Lung (tissue), 12 donors: ENCODE measurements around the gene DCAF8. TPM values are rescaled to one million over a fixed set of nuclear protein-coding genes. Genes with fewer than 3 reads are reported as not detected.
"Not testable (repeated sequence)": the region's sequence is repeated elsewhere in the genome, so short reads cannot be mapped to it uniquely, and the experiment has no call there.

Experiments
- ATAC-seq: fragments of 200-7000 bp; cut with Tn5 transposase; one replicate; pipeline ENCODE4 v1.9.1; 2020; ENCODE audit warnings: moderate number of reproducible peaks; ENCODE audit not compliant: insufficient read depth, low FRiP score
- DNase-seq, 3 donors: peaks; one replicate each; pipeline ENCODE4 v3.0.0-alpha.2; 2013 to 2017
- H3K27ac ChIP-seq, 2 donors: one replicate each; pipeline ENCODE4 v1.5.1; 2013; ENCODE audit warnings: mild to moderate bottlenecking in 2 of 2, moderate library complexity in 2 of 2, control low read depth in 1 of 2, inconsistent platforms in 1 of 2, low read depth in 1 of 2, low read length in 1 of 2
- H3K27me3 ChIP-seq, 3 donors: one replicate each; pipeline ENCODE4 v1.5.1; 2013; ENCODE audit warnings: low read length in 2 of 3; ENCODE audit not compliant: control insufficient read depth in 3 of 3, insufficient read depth in 3 of 3
- H3K36me3 ChIP-seq, 4 donors: one replicate each; pipeline ENCODE4 v1.5.1; 2013; ENCODE audit warnings: low read length in 4 of 4, mild to moderate bottlenecking in 1 of 4, moderate library complexity in 1 of 4; ENCODE audit not compliant: control insufficient read depth in 4 of 4, insufficient read depth in 4 of 4
- H3K4me1 ChIP-seq, 5 donors: one replicate each; pipeline ENCODE4 v1.5.1; 2013; ENCODE audit warnings: low read length in 5 of 5, mild to moderate bottlenecking in 2 of 5, moderate library complexity in 1 of 5; ENCODE audit not compliant: control insufficient read depth in 5 of 5, insufficient read depth in 5 of 5
- H3K4me3 ChIP-seq: one replicate; pipeline ENCODE4 v1.5.1; 2013; ENCODE audit warnings: mild to moderate bottlenecking, control low read depth, moderate library complexity
- H3K9ac ChIP-seq, 2 donors: one replicate each; pipeline ENCODE4 v1.5.1; 2013; ENCODE audit warnings: low read length in 2 of 2, control low read depth in 1 of 2; ENCODE audit not compliant: insufficient read depth in 1 of 2
- H3K9me3 ChIP-seq, 4 donors: one replicate each; pipeline ENCODE4 v1.5.1; 2013; ENCODE audit warnings: low read length in 3 of 4, mild to moderate bottlenecking in 1 of 4, moderate library complexity in 1 of 4; ENCODE audit not compliant: control insufficient read depth in 4 of 4, insufficient read depth in 3 of 4
- CTCF ChIP-seq: IDR thresholded peaks from 2 replicates; pipeline ENCODE4 v1.5.1; 2012; ENCODE audit warnings: mild to moderate bottlenecking; ENCODE audit errors: control extremely low read depth, extremely low read depth
- WGBS, 2 donors: extraction: QIAGEN DNeasy Blood & Tissue Kit; methylation state at CpG; one replicate each; pipeline ENCODE4 v1.1.7; 2013; 5-methylcytosine and 5-hydroxymethylcytosine counted together
- polyA plus RNA-seq, 2 donors: library from polyadenylated mRNA; stranded (reverse); fragments of 200-250 nt; gene quantifications; one replicate each; pipeline ENCODE4 v1.2.1, GENCODE V29; 2013
- total RNA-seq, 2 donors: library from RNA; depleted of rRNA in 1 of 2; stranded (reverse); fragments of >200 nt in 1 of 2; gene quantifications; one replicate each; pipeline ENCODE4 v1.2.1, GENCODE V29; 2014 to 2021
- donor health status: control.
- donor health status: control.
- donor health status: Bipolar disorder and iron deficiency.
- donor health status: healthy.
- donor health status: DM: yes; HTN: yes; CAD: no.

Gene DCAF8
- total and polyA plus RNA-seq, 4 donors = 64.0 to 207 (median 88.1) TPM

GRCh38 chr1:160296036-160296435 is 33.7 kb upstream of the DCAF8 start:
- Histone ChIP-seq H3K9ac (no peak overlapping the region), H3K36me3 (peaks cover 67 to 83% (median 74%) of the 10 kb centered on the region in 4 donors), H3K4me1 (peaks cover 0 to 2% (median 0%) of the 10 kb centered on the region in 5 donors), H3K27me3 (no peaks in the 10 kb centered on the region), H3K4me3 (no peak overlapping the region), H3K27ac (no peak overlapping the region), H3K9me3 (no peaks in the 10 kb centered on the region)
- WGBS, 2 donors = 88 to 94% methylated on average over 1 of the region's 1 CpG
- DNase-seq = no peak
- no peak for ATAC-seq
- no peak for TF ChIP-seq CTCF

GRCh38 chr1:160293020-160293968 is 30.9 kb upstream of the DCAF8 start:
- Histone ChIP-seq H3K9ac (no peak overlapping the region), H3K27me3 (no peaks in the 10 kb centered on the region), H3K27ac (no peak overlapping the region), H3K9me3 (no peaks in the 10 kb centered on the region), H3K4me1 (peaks cover 0 to 2% (median 0%) of the 10 kb centered on the region in 5 donors), H3K36me3 (peaks cover 66 to 85% (median 80%) of the 10 kb centered on the region in 4 donors), H3K4me3 (no peak overlapping the region)
- WGBS, 2 donors = 75 to 82% methylated on average over 8 of the region's 8 CpGs
- no peak for DNase-seq
- no peak for ATAC-seq
- TF ChIP-seq CTCF = no peak

- no peak overlapping the region for H3K9ac ChIP-seq
- peak; percentile 67 for TF ChIP-seq CTCF
- H3K27ac ChIP-seq = no peak overlapping the region
- no peak overlapping the region for H3K4me3 ChIP-seq
- H3K27me3 ChIP-seq = no peaks in the 10 kb centered on the region
- peaks cover 56 to 70% (median 64%) of the 10 kb centered on the region in 4 donors for H3K36me3 ChIP-seq
- 41 to 42% methylated on average over 11 of the region's 11 CpGs for WGBS, 2 donors
- H3K9me3 ChIP-seq = no peaks in the 10 kb centered on the region
- peaks cover 0 to 2% (median 0%) of the 10 kb centered on the region in 5 donors for H3K4me1 ChIP-seq
- ATAC-seq (peak; percentile 87), DNase-seq (peak; percentile 68 to 81 (median 74))
These were observed 29.2 kb upstream of the DCAF8 start for GRCh38 chr1:160291248-160292220.

- H3K27me3 ChIP-seq, H3K9me3 ChIP-seq, H3K9ac ChIP-seq, H3K4me3 ChIP-seq, DNase-seq, ATAC-seq, H3K27ac ChIP-seq: not testable (repeated sequence)
- 95 to 97% methylated on average over 12 of the region's 12 CpGs for WGBS, 2 donors
- Histone ChIP-seq H3K36me3 (peaks cover 26 to 40% (median 31%) of the 10 kb centered on the region in 4 donors), H3K4me1 (peaks cover 0 to 12% (median 9%) of the 10 kb centered on the region in 5 donors)
These were observed 25.4 kb upstream of the DCAF8 start for GRCh38 chr1:160287769-160288168.
